SK-N-SH (cell line): ENCODE results near the gene METTL21C. TPM values are rescaled to one million over a fixed set of nuclear protein-coding genes. Genes with fewer than 3 reads are reported as not detected.

Experiments
- CTCF ChIA-PET: fragments of 300-600, 350-600 bp; formaldehyde crosslinking; extraction: SDS; loops from one replicate; lab custom pipeline; 2021; lab: Yijun Ruan, JAX
- POLR2A ChIA-PET: fragments of 350-600 bp; sonication (Branson Sonifier 250); formaldehyde crosslinking; extraction: SDS; loops from one replicate; lab custom pipeline; 2020; ENCODE audit warnings: antibody characterized with exemption, inconsistent platforms; lab: Yijun Ruan, JAX
- DNase-seq: peaks from one replicate; pipeline ENCODE4 v3.0.0; 2012
- H2AFZ ChIP-seq: fragments of 200-600 bp; sonication (generic); 2 replicates; pipeline ENCODE4 v1.8.1; 2016; ENCODE audit warnings: antibody characterized with exemption, mild to moderate bottlenecking, low read depth
- H3F3A ChIP-seq: fragments of 200-600 bp; sonication (generic); replicated peaks from 2 replicates; pipeline ENCODE3; 2016; ENCODE audit warnings: antibody characterized with exemption, mild to moderate bottlenecking; ENCODE audit not compliant: insufficient read depth
- H3K27ac ChIP-seq, 2 experiments: fragments of 200-500 bp in 1 of 2; fragments of 200-600 bp in 1 of 2; sonication (Bioruptor generic) in 1 of 2; sonication (generic), shearing (Covaris generic) in 1 of 2; 2 replicates each; pipeline versions ENCODE4 v1.5.1 to v1.6.1; 2014 to 2016; ENCODE audit warnings: low read depth in 2 of 2, inconsistent platforms in 1 of 2, low read length in 1 of 2, mild to moderate bottlenecking in 1 of 2, mixed read lengths in 1 of 2
- H3K27me3 ChIP-seq: fragments of 200-600 bp; sonication (generic), shearing (Covaris generic); 2 replicates; pipeline ENCODE4 v1.6.1; 2016; ENCODE audit warnings: mixed run types; ENCODE audit not compliant: insufficient read depth
- H3K36me3 ChIP-seq, 2 experiments: fragments of 200-500 bp in 1 of 2; fragments of 200-600 bp in 1 of 2; sonication (Bioruptor generic) in 1 of 2; sonication (generic) in 1 of 2; replicated peaks in 1 of 2; 2 replicates each; pipeline versions ENCODE3 to v1.5.1; 2014 to 2016; ENCODE audit warnings: low read length in 1 of 2, mild to moderate bottlenecking in 1 of 2; ENCODE audit not compliant: insufficient read depth in 2 of 2, control insufficient read depth in 1 of 2
- H3K4me1 ChIP-seq, 2 experiments: fragments of 200-500 bp in 1 of 2; fragments of 200-600 bp in 1 of 2; sonication (Bioruptor generic) in 1 of 2; sonication (generic), shearing (Covaris generic) in 1 of 2; 2 replicates each; pipeline versions ENCODE4 v1.5.1 to v1.6.1; 2014 to 2016; ENCODE audit warnings: low read depth in 1 of 2, low read length in 1 of 2, mixed run types in 1 of 2; ENCODE audit not compliant: insufficient read depth in 2 of 2, control insufficient read depth in 1 of 2
- H3K4me2 ChIP-seq: fragments of 200-600 bp; sonication (generic), shearing (Covaris generic); 2 replicates; pipeline ENCODE4 v1.6.1; 2017; ENCODE audit warnings: mixed run types
- H3K4me3 ChIP-seq, 2 experiments: fragments of 200-500 bp in 1 of 2; fragments of 200-600 bp in 1 of 2; sonication (Bioruptor generic) in 1 of 2; sonication (generic), shearing (Covaris generic) in 1 of 2; 2 replicates each; pipeline versions ENCODE4 v1.5.1 to v1.8.1; 2014 to 2016; ENCODE audit warnings: low read depth in 2 of 2, inconsistent platforms in 1 of 2, low read length in 1 of 2, mild to moderate bottlenecking in 1 of 2, mixed read lengths in 1 of 2, moderate library complexity in 1 of 2
- H3K79me2 ChIP-seq: fragments of 200-600 bp; sonication (generic); 2 replicates; pipeline ENCODE4 v1.8.1; 2017; ENCODE audit warnings: mild to moderate bottlenecking; ENCODE audit not compliant: insufficient read depth
- H3K9ac ChIP-seq: fragments of 200-600 bp; sonication (generic); 2 replicates; pipeline ENCODE4 v1.6.1; 2017; ENCODE audit warnings: mixed run types
- H3K9me2 ChIP-seq: fragments of 200-600 bp; sonication (generic); 2 replicates; pipeline ENCODE4 v1.6.1; 2017; ENCODE audit warnings: mixed run types
- H3K9me3 ChIP-seq: fragments of 200-600 bp; sonication (generic); 2 replicates; pipeline ENCODE4 v1.6.1; 2017; ENCODE audit warnings: mixed run types, mild to moderate bottlenecking, moderate library complexity
- H4K20me1 ChIP-seq: fragments of 200-600 bp; sonication (generic); 2 replicates; pipeline ENCODE4 v1.6.1; 2017; ENCODE audit warnings: mild to moderate bottlenecking, mixed run types; ENCODE audit not compliant: insufficient read depth
- ELF1 ChIP-seq: IDR thresholded peaks from 2 replicates; pipeline ENCODE4 v1.4.0; 2012
- FOSL2 ChIP-seq: IDR thresholded peaks from 2 replicates; pipeline ENCODE4 v1.4.0; 2012; ENCODE audit warnings: low read depth, mild to moderate bottlenecking, moderate library complexity, borderline replicate concordance
- FOXJ3 ChIP-seq: sonication (generic); formaldehyde crosslinking; IDR thresholded peaks from 2 replicates; pipeline ENCODE4 v1.5.1; 2020; ENCODE audit warnings: mild to moderate bottlenecking, missing genetic modification reagents
- IRF3 ChIP-seq: fragments of 150-350 bp; IDR thresholded peaks from 2 replicates; pipeline ENCODE4 v1.6.1; 2016; ENCODE audit warnings: mild to moderate bottlenecking, low read depth, low read length
- JUND ChIP-seq: IDR thresholded peaks from 2 replicates; pipeline ENCODE4 v1.4.0; 2012
- POLR2AphosphoS5 ChIP-seq: IDR thresholded peaks from 2 replicates; pipeline ENCODE4 v1.6.1; 2012; ENCODE audit warnings: low read depth, low read length
- REST ChIP-seq: IDR thresholded peaks from 2 replicates; pipeline ENCODE4 v1.6.1; 2012; ENCODE audit warnings: mild to moderate bottlenecking, low read depth, low read length, moderate library complexity
- WGBS: methylation state at CpG from one replicate; pipeline ENCODE4 v1.1.6; 2017; ENCODE audit warnings: low lambda C conversion rate; 5-methylcytosine and 5-hydroxymethylcytosine counted together
- polyA plus RNA-seq, 3 experiments: library from polyadenylated mRNA; depleted of rRNA; stranded (reverse); fragments of >200 nt; gene quantifications; 2 replicates each; pipeline ENCODE4 v1.2.3, GENCODE V29; 2012

Gene METTL21C
- polyA plus RNA-seq, 1 of the 3 experiments (the other 2 are of a cell fraction), result not detected

GRCh38 chr13:102651392-102651791 is 43.5 kb downstream of the METTL21C start:
- no peaks in the 10 kb centered on the region for H4K20me1 ChIP-seq
- H3K9me2 ChIP-seq, result no peaks in the 10 kb centered on the region
- peaks cover 20% of the 10 kb centered on the region for H3F3A ChIP-seq
- peak overlapping the region in 1 of 2 experiments; percentile 29; a peak in 1 of 4 replicates for H3K27ac ChIP-seq
- no peak overlapping the region for H3K9ac ChIP-seq
- peaks cover 61% of the 10 kb centered on the region in 2 experiments for H3K36me3 ChIP-seq
- H2AFZ ChIP-seq, result no peak overlapping the region
- ChIA-PET CTCF (interaction anchor here (1.5 kb wide), 1 partner anchor 60 kb away, joined by 3 read pairs; no protein-coding TSS in a partner anchor), POLR2A (no interaction called here)
- H3K4me1 ChIP-seq, result peaks cover 0 to 16% of the 10 kb centered on the region in 2 experiments; a peak in 3 of 4 replicates
- H3K4me3 ChIP-seq, result no peak overlapping the region
- H3K27me3 ChIP-seq, result no peaks in the 10 kb centered on the region
- no peaks in the 10 kb centered on the region for H3K79me2 ChIP-seq
- H3K4me2 ChIP-seq, result peak overlapping the region; percentile 30; the same call in 1 of the 2 replicates
- no peaks in the 10 kb centered on the region for H3K9me3 ChIP-seq
- no peak for DNase-seq
- TF ChIP-seq JUND, result peak; percentile 40; the same call in 1 of the 2 replicates
- no peak for TF ChIP-seq ELF1
- peak; percentile 48; the same call in 1 of the 2 replicates for TF ChIP-seq FOSL2
- TF ChIP-seq, all 33 proteins: peak for 2

- ChIA-PET POLR2A (interaction anchor here (0.6 kb wide), 1 partner anchor 691 kb away, joined by 3 read pairs; no protein-coding TSS in a partner anchor), CTCF (interaction anchor here (0.8 to 1.5 kb wide), 2 partner anchors 55 to 59 kb away, joined by 3 read pairs; no protein-coding TSS in a partner anchor)
Observed at GRCh38 chr13:102650444-102650843, 44.4 kb downstream of the METTL21C start.

More at GRCh38 chr13:102650444-102650843, 44.4 kb downstream of the METTL21C start:
- H2AFZ ChIP-seq, result no peak overlapping the region
- H3K9me3 ChIP-seq, result no peaks in the 10 kb centered on the region
- H3K4me1 ChIP-seq, result peaks cover 0 to 16% of the 10 kb centered on the region in 2 experiments; a peak in 3 of 4 replicates
- no peak for TF ChIP-seq POLR2AphosphoS5
- TF ChIP-seq ELF1, result no peak
- TF ChIP-seq FOXJ3 (CRISPR knock-in tag), result no peak
- no peak for TF ChIP-seq IRF3
- no peak for TF ChIP-seq REST
- peaks cover 61% of the 10 kb centered on the region in 2 experiments for H3K36me3 ChIP-seq
- no peaks in the 10 kb centered on the region for H3K27me3 ChIP-seq
- DNase-seq, result no peak
- peaks cover 20% of the 10 kb centered on the region for H3F3A ChIP-seq
- H3K9ac ChIP-seq, result no peak overlapping the region
- no peaks in the 10 kb centered on the region for H4K20me1 ChIP-seq
- WGBS, result 99% methylated on average over 3 of the region's 3 CpGs
- H3K4me3 ChIP-seq, result no peak overlapping the region
- no peaks in the 10 kb centered on the region for H3K79me2 ChIP-seq
- H3K4me2 ChIP-seq, result no peak overlapping the region
- H3K27ac ChIP-seq, result peak overlapping the region in 1 of 2 experiments; percentile 29; a peak in 1 of 4 replicates
- H3K9me2 ChIP-seq, result no peaks in the 10 kb centered on the region
